K562 treated with DMSO at 1 percent for 48 hours (cell line): ENCODE measurements around the gene TM7SF2. TPM values are rescaled to one million over a fixed set of nuclear protein-coding genes. Genes with fewer than 3 reads are reported as not detected.

Source experiments
- total RNA-seq: library from RNA; unstranded; fragments of 300-600 nt; gene quantifications from 2 replicates; pipeline ENCODE4 v1.2.3, GENCODE V29; 2022; ENCODE audit warnings: low replicate concordance; ENCODE audit errors: extremely low read depth

The TM7SF2 gene
- not detected in 2 replicates for total RNA-seq

DNA sequence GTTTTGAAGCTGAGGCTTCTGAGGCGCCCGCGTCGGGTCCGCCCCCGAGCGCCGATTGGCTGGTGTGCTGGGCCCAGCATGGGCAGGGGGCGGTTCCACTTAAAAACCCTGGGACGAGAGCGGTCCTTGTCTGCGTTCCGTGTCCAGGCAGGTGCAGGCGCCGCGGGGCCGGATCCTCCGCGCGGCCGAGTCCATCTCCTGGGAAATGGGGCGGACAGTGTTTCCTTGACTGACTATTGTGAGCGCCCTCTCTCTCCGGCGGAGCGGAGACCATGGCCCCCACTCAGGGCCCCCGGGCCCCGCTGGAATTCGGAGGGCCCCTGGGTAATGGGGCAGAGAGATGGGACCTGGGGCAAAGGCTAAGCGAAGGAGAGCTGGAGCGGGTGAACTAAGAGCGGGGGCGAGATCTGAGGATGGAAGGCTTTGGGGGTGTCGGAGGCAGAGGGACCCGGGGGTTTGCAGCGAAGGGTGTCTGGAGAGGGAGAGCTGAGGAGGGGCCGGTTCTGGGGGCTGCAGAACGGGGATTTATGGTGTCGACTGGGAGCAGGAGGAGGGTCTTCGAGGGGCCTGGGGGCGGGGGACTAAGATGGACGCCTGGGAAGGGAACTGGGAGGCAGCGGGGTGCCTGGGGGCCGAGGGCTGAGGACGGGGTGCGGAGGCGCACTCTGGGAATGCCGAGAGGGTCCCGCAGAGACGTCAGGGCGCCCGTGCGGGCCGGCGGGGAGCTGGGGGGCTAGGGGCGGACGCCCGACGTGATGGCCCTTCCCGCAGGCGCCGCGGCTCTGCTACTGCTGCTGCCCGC is at the start of gene TM7SF2:
Gene TM7SF2, plus strand, starts transcription at position 129 of the 802 bp plus-strand sequence. Its CDS starts 144 bp downstream, at position 273.

GRCh38 chr11:65083834-65084597 is 27.7 kb upstream of the TM7SF2 start, which contains the start of the genes CDCA5 and ZFPL1:
Gene CDCA5 (minus strand): TSS chr11:65084040. CDS start chr11:65083978, 62 bp downstream.
Gene ZFPL1 (plus strand): TSS chr11:65084222. CDS start chr11:65084699, 477 bp downstream.

GRCh38 chr11:65095974-65096806 is 15.5 kb upstream of the TM7SF2 start, which contains the start of gene VPS51:
Gene VPS51 (plus strand): TSS chr11:65096214. CDS start chr11:65096251, 37 bp downstream.

DNA sequence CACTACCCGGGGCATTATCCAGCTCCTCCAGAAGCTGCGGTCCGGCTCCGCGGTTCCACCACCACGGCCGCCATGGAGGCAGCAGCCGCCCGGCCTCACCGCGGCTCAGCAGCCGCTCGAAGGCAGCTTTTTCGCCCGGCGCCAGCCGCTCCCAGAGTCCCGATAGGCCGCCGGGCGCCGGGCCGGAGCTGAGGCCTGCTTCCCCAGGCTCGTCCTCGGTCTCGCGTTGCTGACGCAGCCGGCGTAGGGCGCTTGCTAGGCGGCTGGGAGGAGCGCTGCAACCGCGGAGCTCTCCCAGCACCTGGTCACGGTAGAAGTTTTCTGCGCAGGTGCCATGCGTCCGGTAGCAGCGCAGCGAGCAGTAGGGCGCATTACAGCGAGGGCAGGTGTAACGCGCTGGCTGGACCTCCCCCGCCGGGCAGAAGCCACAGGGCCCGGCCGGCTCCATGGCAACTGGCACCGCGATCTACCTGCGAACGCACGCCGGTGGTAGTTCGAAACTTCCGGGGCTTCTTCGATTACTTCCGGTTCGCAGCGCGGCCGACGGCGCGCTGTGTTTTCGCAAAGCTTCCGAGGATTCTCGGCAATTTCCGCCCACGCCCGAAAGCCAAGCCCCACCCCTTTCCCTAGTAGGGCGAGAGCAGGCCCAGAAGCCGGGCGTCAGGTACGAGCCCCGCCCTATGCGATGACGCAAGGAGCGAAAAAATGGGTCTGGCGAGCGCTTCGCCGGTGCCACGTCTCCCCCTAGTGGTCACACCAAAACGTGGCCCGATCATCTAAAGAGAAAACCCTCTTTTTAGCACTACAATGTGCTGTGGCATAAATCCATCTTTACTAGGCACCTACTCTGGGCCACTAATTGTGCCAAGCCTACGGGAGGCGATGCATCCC is 5.8 kb downstream of the TM7SF2 start, which contains the start of gene ZNHIT2:
Gene ZNHIT2, minus strand, starts transcription at position 496 of the 891 bp plus-strand sequence. Its CDS starts 48 bp downstream, at position 448.

DNA sequence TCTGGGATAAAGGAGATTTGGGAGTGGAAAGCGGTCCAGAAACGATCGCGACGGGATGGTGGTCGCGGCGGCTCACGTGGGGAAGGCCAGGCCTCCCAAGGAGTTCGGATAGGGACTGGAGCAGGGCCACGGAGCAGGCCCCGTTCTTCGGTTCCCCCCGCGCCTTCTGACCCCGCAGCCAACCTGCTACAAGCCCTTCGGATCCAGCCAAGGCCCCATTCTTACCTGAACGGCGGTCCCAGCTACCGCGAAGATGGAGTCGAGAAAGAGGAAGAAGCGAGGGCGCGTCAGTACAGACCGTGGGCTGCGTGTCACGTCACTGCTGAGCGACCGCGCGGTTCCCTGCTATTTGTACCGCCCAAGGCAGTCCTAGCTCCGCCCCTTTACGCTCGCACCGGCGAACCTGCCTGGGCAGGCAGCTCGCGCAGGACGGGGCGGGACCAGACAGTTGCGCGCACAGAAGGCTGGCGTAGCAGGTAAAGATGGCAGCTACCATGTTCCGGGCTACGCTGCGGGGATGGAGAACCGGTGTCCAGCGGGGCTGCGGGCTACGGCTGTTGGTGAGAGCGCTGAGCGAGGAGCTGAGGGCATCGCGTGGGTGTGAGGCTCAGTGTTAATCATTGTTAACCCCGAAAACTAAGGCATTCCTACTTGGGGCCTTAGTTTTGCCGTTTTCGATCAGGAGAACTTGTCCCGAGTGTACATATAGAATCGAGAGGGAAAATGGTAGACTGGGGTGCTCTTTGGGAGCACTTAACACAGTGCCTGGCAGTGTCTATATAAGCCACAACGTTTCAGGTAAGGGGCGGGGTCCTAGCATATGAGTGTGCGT is 10.4 kb downstream of the TM7SF2 start, which contains the start of the genes FAU and MRPL49:
Gene FAU, minus strand, starts transcription at position 270 of the 832 bp plus-strand sequence. CDS start 321 bp downstream, outside the sequence.
Gene MRPL49, plus strand, starts transcription at position 457 of the 832 bp plus-strand sequence. Its CDS starts 26 bp downstream, at position 483.

GRCh38 chr11:65134240-65134951 is 22.7 kb downstream of the TM7SF2 start, which contains the start of gene SYVN1:
Gene SYVN1 (minus strand): TSS chr11:65134519. CDS start chr11:65133601, 918 bp downstream.

Other genes with a start within 250 kb of the TM7SF2 start
- not detected in 2 replicates for gene EHD1, start 233.3 kb upstream of the TM7SF2 start, total RNA-seq
- not detected in 2 replicates for gene ATG2A, start 194.7 kb upstream of the TM7SF2 start, total RNA-seq
- gene PPP2R5B, start 187.2 kb upstream of the TM7SF2 start, total RNA-seq, result not detected in 2 replicates
- gene GPHA2, start 176.0 kb upstream of the TM7SF2 start, total RNA-seq, result not detected in 2 replicates
- gene MAJIN, start 139.8 kb upstream of the TM7SF2 start, total RNA-seq, result not detected in 2 replicates
- not detected in 2 replicates for gene BATF2, start 114.9 kb upstream of the TM7SF2 start, total RNA-seq
- gene ARL2, start 97.7 kb upstream of the TM7SF2 start, total RNA-seq, result not detected in 2 replicates
- not detected in 2 replicates for gene SNX15, start 84.4 kb upstream of the TM7SF2 start, total RNA-seq
- not detected in 2 replicates for gene SAC3D1, start 70.7 kb upstream of the TM7SF2 start, total RNA-seq
- not detected in 2 replicates for gene NAALADL1, start 53.3 kb upstream of the TM7SF2 start, total RNA-seq
- not detected in 2 replicates for gene CDCA5, start 27.8 kb upstream of the TM7SF2 start, total RNA-seq
- not detected in 2 replicates for gene ZFPL1, start 27.6 kb upstream of the TM7SF2 start, total RNA-seq
- gene VPS51, start 15.7 kb upstream of the TM7SF2 start, total RNA-seq, result not detected in 2 replicates
- gene ZNHIT2, start 5.8 kb downstream of the TM7SF2 start, total RNA-seq, result not detected in 2 replicates
- not detected in 2 replicates for gene FAU, start 10.3 kb downstream of the TM7SF2 start, total RNA-seq
- gene MRPL49, start 10.4 kb downstream of the TM7SF2 start, total RNA-seq, result not detected in 2 replicates
- not detected in 2 replicates for gene SYVN1, start 22.6 kb downstream of the TM7SF2 start, total RNA-seq
- gene SPDYC, start 58.4 kb downstream of the TM7SF2 start, total RNA-seq, result not detected in 2 replicates
- gene CAPN1, start 70.1 kb downstream of the TM7SF2 start, total RNA-seq, result not detected in 2 replicates
- not detected in 2 replicates for gene POLA2, start 150.1 kb downstream of the TM7SF2 start, total RNA-seq
- not detected in 2 replicates for gene CDC42EP2, start 203.0 kb downstream of the TM7SF2 start, total RNA-seq
- 1,832 TPM in 1 of 2 replicates, not detected in the other for gene DPF2, start 222.0 kb downstream of the TM7SF2 start, total RNA-seq
- not detected in 2 replicates for gene TIGD3, start 242.9 kb downstream of the TM7SF2 start, total RNA-seq